ENCODE results near the gene SIGLEC9. TPM values are rescaled to one million over a fixed set of nuclear protein-coding genes. Genes with fewer than 3 reads are reported as not detected.
A peak's percentile ranks its signal among the peaks of the same experiment; 100 is the strongest.

The SIGLEC9 gene
- total and polyA plus RNA-seq, 2 experiments from 2014 or later, result not detected

DNA sequence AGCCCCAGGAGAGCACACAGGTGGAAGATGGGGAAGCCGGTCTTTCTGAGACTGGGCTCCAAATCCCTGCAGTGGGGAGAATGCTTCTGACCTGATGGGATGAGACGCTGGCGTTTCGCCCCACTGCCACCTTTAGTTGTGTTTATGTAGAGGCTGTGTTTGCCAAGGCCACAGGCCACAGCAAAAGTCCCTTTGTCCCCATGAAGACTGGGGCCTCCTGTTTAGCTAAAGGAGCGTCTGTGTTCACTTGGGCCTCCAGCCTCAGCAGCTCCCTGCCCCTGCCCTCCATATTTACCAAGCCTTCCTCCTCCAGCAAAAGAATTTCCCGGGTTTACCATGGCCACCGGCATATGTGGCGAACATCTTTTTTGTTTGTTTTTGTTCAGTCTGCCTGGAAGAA, 31.6 kb upstream of the SIGLEC9 start:
- no peak for TF ChIP-seq EZH2phosphoT487 (IDR thresholded peaks at IDR 0.05; ENCODE audit: insufficient read depth, low read depth)
- Histone ChIP-seq H3K36me3 (ENCODE audit: low read depth) (no peaks in the 10 kb centered on the region), H3F3A (ENCODE audit: insufficient read depth) (no peaks in the 10 kb centered on the region), H4K20me1 (ENCODE audit: insufficient read depth) (no peaks in the 10 kb centered on the region), H3K27me3 (replicated peaks; ENCODE audit: insufficient read depth) (no peaks in the 10 kb centered on the region), H3K4me2 (ENCODE audit: unreplicated experiment) (no peak overlapping the region), H2AFZ (no peak overlapping the region), H3K4me1 (ENCODE audit: insufficient read depth) (no peaks in the 10 kb centered on the region), H3K9me2 (ENCODE audit: insufficient read depth) (no peaks in the 10 kb centered on the region), H3K9ac (no peak overlapping the region), H3K79me2 (ENCODE audit: insufficient read depth) (no peaks in the 10 kb centered on the region), H3K9me3 (ENCODE audit: low read depth) (no peaks in the 10 kb centered on the region), H3K27ac (no peak overlapping the region), H3K4me3 (no peak overlapping the region)
- 80 to 81% methylated on average over 8 of the region's 8 CpGs for WGBS, 2 experiments (ENCODE audit: low coverage in 1 of 2, low lambda C conversion rate in 2 of 2, missing lambda C conversion rate in 2 of 2)
- in situ Hi-C loops (cut with MboI), result no loop called here
- DNase-seq, result no peak

DNA sequence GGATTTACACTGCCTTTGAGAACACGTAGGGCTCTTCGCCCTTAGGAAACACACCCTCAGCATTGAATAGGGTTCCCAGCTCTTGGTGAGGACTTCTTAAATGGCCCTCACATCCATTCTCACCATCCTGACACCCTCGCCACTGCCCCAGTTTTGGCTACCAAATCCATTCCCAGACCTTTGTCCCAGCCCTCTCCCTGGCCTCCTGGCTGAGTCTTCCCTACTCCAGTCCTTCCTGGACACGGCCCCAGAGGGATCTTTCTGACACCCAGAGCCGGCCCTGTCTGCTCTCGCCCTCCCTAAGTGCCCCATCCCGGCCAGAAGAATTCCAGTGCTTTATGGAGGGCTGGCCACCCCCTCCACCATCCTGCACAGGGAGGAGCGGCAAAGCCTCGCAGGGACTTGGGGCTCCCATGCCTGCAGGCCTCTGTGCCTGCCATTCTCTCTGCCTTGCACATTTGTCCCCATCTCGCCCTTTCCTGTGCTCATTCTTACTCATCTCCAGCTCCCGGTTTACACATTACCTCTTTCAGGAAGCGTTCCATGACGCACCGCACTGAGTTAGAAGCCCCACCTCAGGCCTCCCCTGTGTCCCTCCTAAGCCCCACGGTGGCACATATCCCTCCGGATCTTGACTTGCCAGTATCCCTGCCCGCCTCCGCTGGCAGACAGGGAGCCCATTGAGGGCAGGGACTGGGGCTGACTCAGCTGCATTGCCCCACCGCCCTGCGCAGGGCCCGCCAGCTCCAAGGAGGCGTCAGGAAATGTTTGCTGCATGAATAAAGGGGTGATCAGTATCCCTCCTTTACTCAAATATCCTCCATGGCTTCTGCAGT, 31.0 kb upstream of the SIGLEC9 start:
- no peaks in the 10 kb centered on the region for H3K27me3 ChIP-seq (replicated peaks; ENCODE audit: insufficient read depth)
- H3K9ac ChIP-seq, result no peak overlapping the region
- H3K4me1 ChIP-seq (ENCODE audit: insufficient read depth), result no peaks in the 10 kb centered on the region
- WGBS, 2 experiments (ENCODE audit: low coverage in 1 of 2, low lambda C conversion rate in 2 of 2, missing lambda C conversion rate in 2 of 2), result 56 to 60% methylated on average over 22 of the region's 22 CpGs
- H3K36me3 ChIP-seq (ENCODE audit: low read depth), result no peaks in the 10 kb centered on the region
- in situ Hi-C loops (cut with MboI), result no loop called here
- H3K27ac ChIP-seq, result no peak overlapping the region
- no peaks in the 10 kb centered on the region for H4K20me1 ChIP-seq (ENCODE audit: insufficient read depth)
- no peaks in the 10 kb centered on the region for H3K9me2 ChIP-seq (ENCODE audit: insufficient read depth)
- no peaks in the 10 kb centered on the region for H3K9me3 ChIP-seq (ENCODE audit: low read depth)
- DNase-seq, result no peak
- no peak overlapping the region for H3K4me3 ChIP-seq
- H2AFZ ChIP-seq, result no peak overlapping the region
- no peak overlapping the region for H3K4me2 ChIP-seq (ENCODE audit: unreplicated experiment)
- TF ChIP-seq EZH2phosphoT487 (IDR thresholded peaks at IDR 0.05; ENCODE audit: insufficient read depth, low read depth) (no peak), EZH2 (IDR thresholded peaks at IDR 0.05; ENCODE audit: insufficient read depth, poor library complexity, severe bottlenecking) (no peak)
- no peaks in the 10 kb centered on the region for H3F3A ChIP-seq (ENCODE audit: insufficient read depth)
- no peaks in the 10 kb centered on the region for H3K79me2 ChIP-seq (ENCODE audit: insufficient read depth)

DNA sequence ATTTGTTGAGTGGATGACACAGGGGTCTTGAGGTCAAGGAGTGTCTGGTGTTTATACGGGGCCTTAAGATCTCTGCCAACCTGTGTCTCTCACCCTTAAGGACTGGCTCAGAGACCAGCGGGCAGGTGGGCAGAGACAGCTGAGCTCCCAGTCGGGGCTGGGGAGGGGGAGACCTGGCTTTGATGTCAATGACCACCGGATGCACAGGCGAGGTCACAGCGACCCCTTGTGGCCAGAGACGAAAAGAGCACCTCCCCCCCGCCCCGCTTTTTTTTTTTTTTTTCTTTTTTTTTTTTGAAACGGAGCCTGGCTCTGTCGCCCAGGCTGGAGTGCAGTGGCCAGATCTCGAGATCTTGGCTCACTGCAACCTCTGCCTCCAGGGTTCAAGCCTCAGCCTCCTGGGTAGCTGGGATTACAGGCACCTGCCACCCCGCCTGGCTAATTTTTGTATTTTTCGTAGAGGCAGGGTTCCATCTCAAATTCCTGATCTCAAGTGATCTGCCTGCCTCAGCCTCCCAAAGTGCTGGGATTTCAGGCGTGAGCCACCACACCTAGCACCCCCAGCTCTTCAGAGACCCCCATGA, 29.9 kb upstream of the SIGLEC9 start:
- Histone ChIP-seq H3K27ac (no peak overlapping the region), H3K27me3 (replicated peaks; ENCODE audit: insufficient read depth) (no peaks in the 10 kb centered on the region), H3K79me2 (ENCODE audit: insufficient read depth) (no peaks in the 10 kb centered on the region), H3K9me2 (ENCODE audit: insufficient read depth) (no peaks in the 10 kb centered on the region), H3K4me2 (ENCODE audit: unreplicated experiment) (no peak overlapping the region), H3F3A (ENCODE audit: insufficient read depth) (no peaks in the 10 kb centered on the region), H4K20me1 (ENCODE audit: insufficient read depth) (no peaks in the 10 kb centered on the region), H3K4me1 (ENCODE audit: insufficient read depth) (no peaks in the 10 kb centered on the region), H3K36me3 (ENCODE audit: low read depth) (no peaks in the 10 kb centered on the region), H3K9ac (no peak overlapping the region), H3K4me3 (no peak overlapping the region), H3K9me3 (ENCODE audit: low read depth) (no peaks in the 10 kb centered on the region), H2AFZ (no peak overlapping the region)
- DNase-seq, result peak; percentile 25
- no peak for TF ChIP-seq EZH2 (IDR thresholded peaks at IDR 0.05; ENCODE audit: insufficient read depth, poor library complexity, severe bottlenecking)
- no peak for TF ChIP-seq EZH2phosphoT487 (IDR thresholded peaks at IDR 0.05; ENCODE audit: insufficient read depth, low read depth)
- 21 to 35% methylated on average over 9 to 15 of the region's 15 CpGs for WGBS, 2 experiments (ENCODE audit: low coverage in 1 of 2, low lambda C conversion rate in 2 of 2, missing lambda C conversion rate in 2 of 2)
- in situ Hi-C loops (cut with MboI), result no loop called here

DNA sequence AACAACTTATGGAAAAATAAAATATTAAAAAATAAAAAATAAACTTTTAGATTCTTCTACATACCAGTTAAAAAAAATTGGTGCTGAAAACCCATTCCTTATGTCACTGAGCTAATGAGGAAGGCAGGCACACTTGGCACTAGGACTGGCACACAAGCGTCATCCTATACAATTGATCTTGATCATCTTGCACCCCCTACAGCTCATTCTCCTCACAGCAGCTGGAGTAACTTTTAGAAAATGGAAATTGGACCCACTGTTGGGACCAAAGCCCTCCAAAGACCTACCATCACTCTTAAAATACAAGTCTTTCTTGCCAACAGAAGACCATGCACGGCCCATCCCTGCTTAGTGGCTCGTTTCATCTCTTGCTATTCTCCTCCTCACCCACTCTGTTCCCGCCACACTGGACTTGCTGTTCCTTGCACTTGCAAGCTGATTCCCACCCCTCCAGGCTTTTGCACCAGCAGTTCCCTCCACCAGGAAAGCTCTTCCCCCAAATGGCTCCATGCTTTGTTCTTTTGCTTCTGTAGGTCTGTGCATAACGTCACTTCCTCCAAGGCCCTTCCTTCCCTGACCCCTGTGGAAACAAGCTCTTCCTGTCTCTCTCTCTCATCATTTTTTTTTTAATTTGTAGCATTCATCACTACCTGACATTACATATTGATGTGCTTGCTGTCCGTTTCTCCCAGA, 28.1 kb upstream of the SIGLEC9 start:
- no peak overlapping the region for H3K9ac ChIP-seq
- H3K36me3 ChIP-seq (ENCODE audit: low read depth), result no peaks in the 10 kb centered on the region
- no peak overlapping the region for H2AFZ ChIP-seq
- no peaks in the 10 kb centered on the region for H3K9me2 ChIP-seq (ENCODE audit: insufficient read depth)
- no peak overlapping the region for H3K27ac ChIP-seq
- in situ Hi-C loops (cut with MboI), result no loop called here
- peaks cover 16% of the 10 kb centered on the region; the same call in 1 of the 2 replicates for H3K79me2 ChIP-seq (ENCODE audit: insufficient read depth)
- 59 to 63% methylated on average over 6 of the region's 6 CpGs for WGBS, 2 experiments (ENCODE audit: low coverage in 1 of 2, low lambda C conversion rate in 2 of 2, missing lambda C conversion rate in 2 of 2)
- no peak overlapping the region for H3K4me3 ChIP-seq
- DNase-seq, result peak; percentile 20
- no peaks in the 10 kb centered on the region for H3F3A ChIP-seq (ENCODE audit: insufficient read depth)
- H3K27me3 ChIP-seq (replicated peaks; ENCODE audit: insufficient read depth), result no peaks in the 10 kb centered on the region
- H3K4me2 ChIP-seq (ENCODE audit: unreplicated experiment), result no peak overlapping the region
- H3K9me3 ChIP-seq (ENCODE audit: low read depth), result no peaks in the 10 kb centered on the region
- no peaks in the 10 kb centered on the region for H4K20me1 ChIP-seq (ENCODE audit: insufficient read depth)
- TF ChIP-seq EZH2 (IDR thresholded peaks at IDR 0.05; ENCODE audit: insufficient read depth, poor library complexity, severe bottlenecking), result no peak
- no peak for TF ChIP-seq EZH2phosphoT487 (IDR thresholded peaks at IDR 0.05; ENCODE audit: insufficient read depth, low read depth)
- H3K4me1 ChIP-seq (ENCODE audit: insufficient read depth), result no peaks in the 10 kb centered on the region

All from GM23248 (cell line).